Activated CD8-positive, alpha-beta memory T cell treated with anti-CD3 and anti-CD28 coated beads for 48 hours (primary cell): Measurements from ENCODE around the gene TRPM5.

ENCODE experiments used
- DNase-seq, 3 experiments: peaks; one replicate each; pipeline ENCODE4 v3.0.0-alpha.2; 2020; ENCODE audit warnings: low read depth in 2 of 3, low spot score in 2 of 3

Gene TRPM5

GRCh38 chr11:2422461-2423156, 21.7 kb downstream of the TRPM5 start:
- no peak for DNase-seq

- DNase-seq, result no peak
These were observed 22.3 kb downstream of the TRPM5 start for GRCh38 chr11:2421996-2422395.

- no peak for DNase-seq
These were observed 22.9 kb downstream of the TRPM5 start for GRCh38 chr11:2421226-2421994.

- DNase-seq, result peak in 2 of 3 experiments; percentile 49
These were observed 23.6 kb downstream of the TRPM5 start for GRCh38 chr11:2420502-2421225.

- DNase-seq, result peak in 2 of 3 experiments; percentile 22 to 45
These were observed 24.4 kb downstream of the TRPM5 start for GRCh38 chr11:2419638-2420501.

- no peak for DNase-seq
These were observed 25.5 kb downstream of the TRPM5 start for GRCh38 chr11:2418693-2419360.

- DNase-seq, result no peak
These were observed 26.2 kb downstream of the TRPM5 start for GRCh38 chr11:2417856-2418692.

- no peak for DNase-seq
These were observed 27.5 kb downstream of the TRPM5 start for GRCh38 chr11:2416765-2417164.

GRCh38 chr11:2415601-2416380, 28.5 kb downstream of the TRPM5 start:
- no peak for DNase-seq

GRCh38 chr11:2415171-2415570, 29.1 kb downstream of the TRPM5 start:
- DNase-seq, result no peak

GRCh38 chr11:2414616-2415015, 29.7 kb downstream of the TRPM5 start:
- no peak for DNase-seq

GRCh38 chr11:2413742-2414579, 30.4 kb downstream of the TRPM5 start:
- DNase-seq, result no peak

GRCh38 chr11:2412323-2412722, 32.0 kb downstream of the TRPM5 start:
- no peak for DNase-seq

- DNase-seq, result no peak
These were observed 32.6 kb downstream of the TRPM5 start for GRCh38 chr11:2411446-2412305.

GRCh38 chr11:2410616-2411015, 33.7 kb downstream of the TRPM5 start:
- no peak for DNase-seq

- no peak for DNase-seq
These were observed 34.5 kb downstream of the TRPM5 start for GRCh38 chr11:2409611-2410468.
